KOPT-K1 (cell line): Measurements from ENCODE around the gene PLS1.

Experiments used
- H3K27ac ChIP-seq: fragments of 200-600 bp; sonication (generic); 2 replicates; pipeline ENCODE4 v1.5.1; 2016; ENCODE audit warnings: antibody characterized with exemption, mild to moderate bottlenecking, low read depth, low read length; ENCODE audit not compliant: poor library complexity, severe bottlenecking
- H3K36me3 ChIP-seq: fragments of 200-600 bp; sonication (generic); 2 replicates; pipeline ENCODE4 v1.5.1; 2017; ENCODE audit warnings: antibody characterized with exemption, mild to moderate bottlenecking, low read length, moderate library complexity; ENCODE audit not compliant: insufficient read depth
- H3K9me3 ChIP-seq: fragments of 200-600 bp; sonication (generic); 2 replicates; pipeline ENCODE4 v1.5.1; 2017; ENCODE audit warnings: antibody characterized with exemption, low read length, mild to moderate bottlenecking; ENCODE audit not compliant: insufficient read depth, poor library complexity, severe bottlenecking

The PLS1 gene

GRCh38 chr3:142644502-142644901 lies 48.3 kb downstream of the PLS1 start:
- Histone ChIP-seq H3K36me3 (no peaks in the 10 kb centered on the region), H3K9me3 (no peaks in the 10 kb centered on the region), H3K27ac (no peak overlapping the region)

DNA sequence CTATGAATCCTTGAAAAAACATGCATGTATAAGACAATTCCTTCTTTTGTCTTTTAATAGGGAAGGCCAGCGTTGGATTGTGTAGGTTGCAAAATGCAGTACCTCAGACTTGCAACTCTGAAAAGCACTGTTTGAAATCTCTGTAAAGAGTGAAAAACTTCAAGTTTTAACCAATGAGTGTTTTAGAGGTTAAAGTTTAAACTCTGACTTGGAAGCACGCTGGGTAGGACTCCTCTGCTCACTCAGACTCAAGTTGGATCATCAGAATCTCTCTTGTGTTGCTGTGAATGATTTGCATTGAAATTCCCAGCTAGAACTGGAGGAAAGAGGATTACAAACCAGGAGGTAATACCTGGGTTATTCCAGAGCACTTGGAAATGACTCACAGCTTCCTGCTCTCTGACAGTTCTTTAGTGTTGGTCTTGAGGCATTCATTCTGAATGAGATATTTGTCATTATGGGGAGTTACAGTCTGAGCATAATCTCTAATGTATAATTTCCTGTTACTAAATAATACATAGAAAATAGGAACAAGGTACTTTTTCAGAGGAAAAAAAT lies 49.1 kb downstream of the PLS1 start:
- Histone ChIP-seq H3K27ac (no peak overlapping the region), H3K36me3 (no peaks in the 10 kb centered on the region), H3K9me3 (no peaks in the 10 kb centered on the region)

- H3K9me3 ChIP-seq, result no peaks in the 10 kb centered on the region
- no peak overlapping the region for H3K27ac ChIP-seq
Observed at GRCh38 chr3:142646020-142646785, 50.0 kb downstream of the PLS1 start.

GRCh38 chr3:142647856-142648255 lies 51.7 kb downstream of the PLS1 start:
- Histone ChIP-seq H3K36me3 (no peaks in the 10 kb centered on the region), H3K27ac (no peak overlapping the region), H3K9me3 (no peaks in the 10 kb centered on the region)

More at GRCh38 chr3:142646020-142646785, 50.0 kb downstream of the PLS1 start:
- H3K36me3 ChIP-seq, result no peaks in the 10 kb centered on the region

- H3K27ac ChIP-seq, result no peak overlapping the region
- H3K9me3 ChIP-seq, result no peaks in the 10 kb centered on the region
Observed at GRCh38 chr3:142648950-142649349, 52.8 kb downstream of the PLS1 start.

GRCh38 chr3:142650001-142650693 lies 54.0 kb downstream of the PLS1 start:
- Histone ChIP-seq H3K36me3 (no peaks in the 10 kb centered on the region), H3K9me3 (no peaks in the 10 kb centered on the region), H3K27ac (no peak overlapping the region)

More at GRCh38 chr3:142648950-142649349, 52.8 kb downstream of the PLS1 start:
- no peaks in the 10 kb centered on the region for H3K36me3 ChIP-seq

DNA sequence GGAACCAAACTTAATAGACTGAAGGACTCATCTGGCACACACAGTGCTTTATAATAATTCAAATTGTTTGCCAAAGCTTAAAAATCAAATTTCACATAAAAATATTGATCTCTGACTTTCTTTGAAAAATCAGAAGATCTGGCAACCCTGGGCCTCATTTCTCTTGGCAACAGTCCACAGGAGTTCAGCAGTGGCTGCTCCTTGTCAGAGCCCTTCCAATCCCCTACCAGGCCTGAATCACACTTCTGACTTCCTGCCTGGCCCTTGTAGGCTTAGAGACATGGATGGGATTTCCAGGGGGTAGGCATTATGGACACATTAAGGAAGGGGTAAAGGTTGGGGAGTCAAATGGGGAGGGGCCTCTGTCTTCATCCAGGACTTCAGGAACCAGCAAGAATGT lies 55.5 kb downstream of the PLS1 start:
- Histone ChIP-seq H3K9me3 (no peaks in the 10 kb centered on the region), H3K36me3 (no peaks in the 10 kb centered on the region), H3K27ac (no peak overlapping the region)

GRCh38 chr3:142652826-142653292 lies 56.7 kb downstream of the PLS1 start:
- Histone ChIP-seq H3K9me3 (no peaks in the 10 kb centered on the region), H3K27ac (no peak overlapping the region), H3K36me3 (no peaks in the 10 kb centered on the region)

DNA sequence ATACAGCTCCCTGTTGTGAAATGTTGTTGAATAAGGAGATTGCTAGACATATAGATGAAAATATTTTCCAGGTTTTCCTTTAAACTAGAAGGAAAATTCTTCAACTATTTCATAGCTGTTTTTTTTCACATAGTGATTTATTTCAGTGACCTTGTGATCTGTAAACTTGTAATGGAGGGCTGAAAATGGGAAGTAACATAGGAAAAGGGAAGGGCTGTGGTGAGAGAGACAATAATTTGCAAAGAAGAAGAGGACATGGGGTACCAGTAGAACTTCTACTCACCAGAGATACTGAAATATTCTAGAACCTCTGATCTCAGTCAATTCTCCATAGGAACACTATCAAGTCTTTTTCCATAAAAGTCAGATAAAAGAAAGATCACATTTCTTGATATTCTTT lies 60.4 kb downstream of the PLS1 start:
- no peaks in the 10 kb centered on the region for H3K9me3 ChIP-seq
- no peaks in the 10 kb centered on the region for H3K36me3 ChIP-seq
- no peak overlapping the region for H3K27ac ChIP-seq

DNA sequence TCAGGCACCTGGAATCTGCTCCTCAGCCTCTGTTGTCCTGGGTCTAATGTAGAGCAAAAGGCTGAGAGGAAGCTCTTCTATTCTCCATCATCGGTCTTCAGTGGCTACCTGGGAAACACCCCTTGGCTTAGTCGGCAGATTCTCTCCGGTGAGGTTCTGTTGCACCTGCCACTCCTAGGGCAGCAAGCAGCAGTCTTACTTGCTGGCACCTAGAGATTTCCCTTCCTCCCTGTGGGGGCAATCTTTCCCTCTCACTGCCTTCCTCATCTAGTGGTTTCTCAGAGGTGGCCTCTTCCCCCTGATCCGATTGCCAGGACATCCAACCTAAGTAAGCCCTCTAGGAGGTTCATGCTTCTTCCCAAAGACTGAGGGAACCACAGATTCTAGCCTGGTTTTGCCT lies 60.8 kb downstream of the PLS1 start:
- H3K9me3 ChIP-seq, result no peaks in the 10 kb centered on the region
- H3K27ac ChIP-seq, result no peak overlapping the region
- H3K36me3 ChIP-seq, result no peaks in the 10 kb centered on the region

GRCh38 chr3:142660383-142660782 lies 64.2 kb downstream of the PLS1 start:
- H3K27ac ChIP-seq, result no peak overlapping the region
- H3K9me3 ChIP-seq, result no peaks in the 10 kb centered on the region
- H3K36me3 ChIP-seq, result no peaks in the 10 kb centered on the region

DNA sequence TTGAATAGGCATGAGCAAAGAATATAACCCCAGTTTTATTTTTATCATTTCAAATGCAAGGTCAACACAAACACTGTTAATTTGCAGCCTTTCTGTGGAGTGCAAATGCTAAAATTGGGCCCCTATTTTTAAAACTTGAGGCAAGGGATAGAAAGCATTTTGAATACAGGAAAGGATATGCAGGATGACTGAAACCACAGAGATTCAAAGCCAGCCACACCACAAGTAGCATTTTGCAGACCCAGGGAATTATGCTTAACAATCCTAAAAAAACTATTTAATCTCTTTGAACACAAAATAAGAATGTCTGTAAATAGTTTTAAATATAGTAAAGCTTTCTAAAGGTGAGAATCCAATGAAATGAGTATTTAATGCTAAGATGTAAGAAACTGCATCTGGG lies 64.7 kb downstream of the PLS1 start:
- Histone ChIP-seq H3K36me3 (no peaks in the 10 kb centered on the region), H3K27ac (no peak overlapping the region), H3K9me3 (no peaks in the 10 kb centered on the region)

- Histone ChIP-seq H3K36me3 (no peaks in the 10 kb centered on the region), H3K27ac (no peak overlapping the region), H3K9me3 (no peaks in the 10 kb centered on the region)
Observed at GRCh38 chr3:142663865-142664264, 67.7 kb downstream of the PLS1 start.

- H3K27ac ChIP-seq, result no peak overlapping the region
- H3K9me3 ChIP-seq, result no peaks in the 10 kb centered on the region
- no peaks in the 10 kb centered on the region for H3K36me3 ChIP-seq
Observed at GRCh38 chr3:142664311-142664710, 68.1 kb downstream of the PLS1 start.

DNA sequence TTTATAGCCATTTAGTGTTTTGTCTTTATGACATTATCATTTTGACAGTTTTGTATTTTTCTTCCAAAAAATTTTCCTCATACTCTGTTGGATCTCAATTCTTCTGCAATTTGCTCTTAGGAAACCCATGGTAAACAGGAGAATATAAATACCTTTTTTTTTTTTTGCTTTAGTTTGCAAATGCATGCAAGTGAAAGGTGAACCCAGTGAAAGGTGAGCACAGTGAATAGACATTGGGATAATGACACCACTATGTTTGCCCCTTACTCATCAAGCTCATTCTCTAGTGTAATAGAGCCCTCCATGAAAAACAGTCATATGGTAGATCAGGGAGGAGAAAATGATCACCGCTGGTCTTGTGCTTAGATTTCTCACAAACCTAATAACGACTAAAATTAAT lies 68.6 kb downstream of the PLS1 start:
- Histone ChIP-seq H3K36me3 (no peaks in the 10 kb centered on the region), H3K27ac (no peak overlapping the region)

More for the DNA sequence above, 68.6 kb downstream of the PLS1 start:
- no peaks in the 10 kb centered on the region for H3K9me3 ChIP-seq
